K562 (cell line): Measurements from ENCODE around the gene PLEKHO2. TPM values are rescaled to one million over a fixed set of nuclear protein-coding genes. Genes with fewer than 3 reads are reported as not detected.
A peak's percentile ranks its signal among the peaks of the same experiment; 100 is the strongest.

Experiments
- CTCF ChIP-seq, 3 experiments: IDR thresholded peaks in 2 of 3; conservative IDR thresholded peaks in 1 of 3; 2 replicates each; pipeline ENCODE4 v1.5.1; 2011 to 2012; ENCODE audit warnings: low read length in 3 of 3, mild to moderate bottlenecking in 3 of 3, control low read depth in 2 of 3, improper control_type of control experiment in 1 of 3, inconsistent platforms in 1 of 3, low read depth in 1 of 3, mixed read lengths in 1 of 3, moderate library complexity in 1 of 3; ENCODE audit not compliant: insufficient read depth in 2 of 3
- E2F3 ChIP-seq: fragments of 250-450 bp; sonication (Bioruptor Pico); IDR thresholded peaks from 2 replicates; pipeline ENCODE4 v1.4.0; 2020; ENCODE audit warnings: mild to moderate bottlenecking
- EWSR1 ChIP-seq: fragments of 450-650 bp; IDR thresholded peaks from 2 replicates; pipeline ENCODE4 v1.6.1; 2018; ENCODE audit warnings: borderline replicate concordance, mild to moderate bottlenecking, low read depth, moderate library complexity; ENCODE audit not compliant: partially characterized antibody
- FOXP4 ChIP-seq: sonication (generic); formaldehyde crosslinking; IDR thresholded peaks from 2 replicates; pipeline ENCODE4 v1.8.0; 2022; ENCODE audit warnings: mild to moderate bottlenecking, missing genetic modification reagents, borderline replicate concordance
- GATAD2A ChIP-seq: fragments of 450-650 bp; IDR thresholded peaks from 2 replicates; pipeline ENCODE4 v1.6.1; 2017
- HINFP ChIP-seq: fragments of 450-650 bp; conservative IDR thresholded peaks from 2 replicates; pipeline ENCODE4 v1.6.1; 2016; ENCODE audit warnings: missing genetic modification characterization, low read depth, mild to moderate bottlenecking, control low read depth, missing compliant biosample characterization
- HMG20B ChIP-seq: fragments of 250-450 bp; sonication (Bioruptor Pico); IDR thresholded peaks from 2 replicates; pipeline ENCODE4 v1.5.0; 2021; ENCODE audit warnings: mild to moderate bottlenecking
- MAFG ChIP-seq: fragments of 450-650 bp; conservative IDR thresholded peaks from 2 replicates; pipeline ENCODE4 v1.6.1; 2016; ENCODE audit warnings: missing genetic modification characterization, missing compliant biosample characterization
- PHB ChIP-seq: fragments of 250-450 bp; sonication (Bioruptor Pico); IDR thresholded peaks from 2 replicates; pipeline ENCODE4 v1.5.0; 2021
- POU5F1 ChIP-seq: fragments of 150-350 bp; IDR thresholded peaks from 2 replicates; pipeline ENCODE4 v1.6.1; 2014; ENCODE audit warnings: borderline replicate concordance, low read length, low read depth, mild to moderate bottlenecking; ENCODE audit not compliant: partially characterized antibody
- PRPF4 ChIP-seq: fragments of 200-400 bp; formaldehyde crosslinking; IDR thresholded peaks from one replicate; pipeline ENCODE4 v1.6.1; 2017; ENCODE audit warnings: low read length, low read depth, mild to moderate bottlenecking; ENCODE audit not compliant: insufficient read depth, poor library complexity, severe bottlenecking
- PTBP1 ChIP-seq: fragments of 200-400 bp; formaldehyde crosslinking; IDR thresholded peaks from 2 replicates; pipeline ENCODE4 v1.6.1; 2017; ENCODE audit warnings: low read depth, low read length
- PTTG1 ChIP-seq: fragments of 450-650 bp; IDR thresholded peaks from 2 replicates; pipeline ENCODE4 v1.6.1; 2016; ENCODE audit warnings: low read depth, mild to moderate bottlenecking, missing genetic modification characterization, missing compliant biosample characterization
- RFX7 ChIP-seq: fragments of 250-450 bp; sonication (Bioruptor Pico); IDR thresholded peaks from 2 replicates; pipeline ENCODE4 v1.5.1; 2021; ENCODE audit warnings: mild to moderate bottlenecking
- SMAD3 ChIP-seq: fragments of 450-650 bp; formaldehyde crosslinking; conservative IDR thresholded peaks from 2 replicates; pipeline ENCODE4 v1.4.0; 2020; ENCODE audit warnings: mild to moderate bottlenecking
- SPI1 ChIP-seq: IDR thresholded peaks from 2 replicates; pipeline ENCODE4 v1.6.1; 2011; ENCODE audit warnings: low read depth, low read length, control low read depth, borderline replicate concordance
- SREBF2 ChIP-seq: sonication (generic); formaldehyde crosslinking; IDR thresholded peaks from 2 replicates; pipeline ENCODE4 v1.4.0; 2020; ENCODE audit warnings: mild to moderate bottlenecking, missing genetic modification reagents
- SRF ChIP-seq, 2 experiments: fragments of 250-450, 450-650 bp in 1 of 2; sonication (Bioruptor Pico) in 1 of 2; sonication (generic) in 1 of 2; formaldehyde crosslinking; IDR thresholded peaks; 2 replicates each; pipeline versions ENCODE4 v1.5.0 to v1.5.1; 2020 to 2022; ENCODE audit warnings: mild to moderate bottlenecking in 1 of 2, missing genetic modification reagents in 1 of 2
- SRSF7 ChIP-seq: fragments of 200-400 bp; formaldehyde crosslinking; optimal IDR thresholded peaks from 2 replicates; pipeline ENCODE3; 2017; ENCODE audit warnings: mild to moderate bottlenecking, low read depth, low read length
- ZBTB1 ChIP-seq: sonication (generic); formaldehyde crosslinking; IDR thresholded peaks from 2 replicates; pipeline ENCODE4 v1.8.1; 2023; ENCODE audit warnings: missing genetic modification reagents, low read depth, mild to moderate bottlenecking, borderline replicate concordance
- ZBTB7A ChIP-seq: IDR thresholded peaks from 2 replicates; pipeline ENCODE4 v1.6.1; 2011; ENCODE audit warnings: low read depth, mild to moderate bottlenecking, low read length, moderate library complexity, borderline replicate concordance; ENCODE audit not compliant: control insufficient read depth
- ZNF224 ChIP-seq: sonication (generic); formaldehyde crosslinking; IDR thresholded peaks from 2 replicates; pipeline ENCODE4 v1.8.0; 2022; ENCODE audit warnings: mild to moderate bottlenecking, missing genetic modification reagents
- ZNF583 ChIP-seq: fragments of 250-450 bp; sonication (Bioruptor Pico); IDR thresholded peaks from 2 replicates; pipeline ENCODE4 v1.4.0; 2020
- ZNF764 ChIP-seq: fragments of 250-450 bp; sonication (Bioruptor Pico); IDR thresholded peaks from 2 replicates; pipeline ENCODE4 v1.4.0; 2020; ENCODE audit warnings: low read depth, mild to moderate bottlenecking, moderate library complexity
- polyA plus RNA-seq, 8 experiments: library from polyadenylated mRNA; depleted of rRNA in 4 of 8; stranded (reverse) in 5 of 8; unstranded in 3 of 8; fragments of >200 nt; fragmentation: Nextera tagmentation in 2 of 8; fragmentation: Illumina TruSeq in 1 of 8; extraction: Ambion mirVana in 2 of 8; extraction: Trizol in 1 of 8; gene quantifications; 2 replicates each; pipeline versions ENCODE4 v1.2.1 to v1.2.3, GENCODE V29; 2011 to 2014; ENCODE audit warnings: inconsistent platforms in 1 of 8, missing spikeins in 1 of 8
- total RNA-seq, 7 experiments: library from RNA; depleted of rRNA in 6 of 7; stranded (reverse); fragments of >200 nt in 6 of 7; fragmentation: Illumina TruSeq in 2 of 7; extraction: Trizol in 2 of 7; gene quantifications; 2 replicates each; pipeline versions ENCODE4 v1.2.1 to v1.2.3, GENCODE V29; 2011 to 2021; ENCODE audit warnings: low replicate concordance in 1 of 7

PLEKHO2 gene
- total and polyA plus RNA-seq, 9 of the 15 experiments (the other 6 are each of a cell fraction or from before 2014, with no cell fraction given): 0.24 to 8.8 (median 5.5) TPM

DNA sequence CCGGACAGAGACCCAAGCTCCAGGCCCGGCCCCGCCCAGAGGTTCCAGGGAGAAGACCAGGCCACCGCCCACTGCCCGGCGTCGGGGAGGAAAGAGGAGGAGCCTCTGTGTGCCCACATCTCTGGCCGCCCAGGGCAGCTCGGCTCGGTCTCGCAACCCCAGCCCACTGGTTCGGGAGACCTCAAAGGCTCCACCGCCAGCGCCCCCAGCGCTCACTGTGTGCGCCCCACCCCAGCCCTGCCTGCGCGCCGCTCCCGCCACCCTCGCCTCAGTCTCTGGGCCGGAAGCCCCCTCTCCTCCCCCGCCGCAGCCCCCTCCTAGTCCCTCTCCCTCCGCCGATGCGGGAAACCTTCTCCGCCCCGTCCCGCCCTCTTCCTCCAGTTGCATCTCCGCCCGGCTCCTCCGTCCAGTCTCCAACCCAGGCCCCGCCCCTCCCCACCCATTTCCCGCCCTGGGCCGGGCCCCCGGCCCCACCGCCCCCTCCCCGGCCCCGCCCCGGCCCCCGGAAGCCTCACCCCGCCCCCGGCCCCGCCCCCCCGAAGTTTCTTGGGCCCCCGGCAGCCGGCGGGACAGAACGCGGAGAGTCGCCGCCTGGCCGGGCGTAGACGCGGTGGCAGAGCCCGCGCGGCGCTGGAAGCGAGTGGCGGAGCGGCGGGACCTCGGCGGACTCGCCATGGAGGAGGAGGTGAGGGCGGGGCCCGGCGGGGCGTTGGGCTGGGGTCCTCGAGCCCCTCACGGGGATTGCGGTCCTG, at the start of gene PLEKHO2 (continued):
- TF ChIP-seq RFX7 (CRISPR knock-in tag) (no peak), POU5F1 (no peak), SPI1 (no peak), PHB (CRISPR knock-in tag) (no peak), HINFP (tag) (no peak), ZNF583 (CRISPR knock-in tag) (no peak), PTBP1 (no peak), SRF (CRISPR knock-in tag; IDR thresholded peaks at IDR 0.05) (0 out of 4 replicates have a peak, but pooled peaks of 1 of the 2 experiments have one; percentile 45), PRPF4 (no peak), GATAD2A (no peak), ZBTB7A (peak; percentile 94), SRSF7 (no peak), SMAD3 (CRISPR knock-in tag) (no peak), SREBF2 (CRISPR knock-in tag) (no peak), MAFG (tag) (no peak), CTCF (IDR thresholded peaks at IDR 0.05 in 2 of 3, conservative IDR thresholded peaks at IDR 0.05 in 1 of 3; ENCODE audit: insufficient read depth in 2 of 3, low read depth in 1 of 3, low read length in 3 of 3) (peak; percentile 16 to 39 (median 16); a peak in 3 of 6 replicates), E2F3 (no peak), ZNF764 (CRISPR knock-in tag) (no peak), FOXP4 (no peak), HMG20B (CRISPR knock-in tag) (no peak), PTTG1 (tag) (no peak), EWSR1 (no peak), ZNF224 (CRISPR knock-in tag) (no peak), ZBTB1 (CRISPR knock-in tag) (no peak)
